ENCODE data around the gene CARMIL1. TPM values are rescaled to one million over a fixed set of nuclear protein-coding genes. Genes with fewer than 3 reads are reported as not detected.

The CARMIL1 gene
- total and polyA plus RNA-seq, 2 of the 8 experiments (the other 6 are each of a cell fraction or from before 2014, with no cell fraction given): 20.3 to 40.4 TPM

DNA sequence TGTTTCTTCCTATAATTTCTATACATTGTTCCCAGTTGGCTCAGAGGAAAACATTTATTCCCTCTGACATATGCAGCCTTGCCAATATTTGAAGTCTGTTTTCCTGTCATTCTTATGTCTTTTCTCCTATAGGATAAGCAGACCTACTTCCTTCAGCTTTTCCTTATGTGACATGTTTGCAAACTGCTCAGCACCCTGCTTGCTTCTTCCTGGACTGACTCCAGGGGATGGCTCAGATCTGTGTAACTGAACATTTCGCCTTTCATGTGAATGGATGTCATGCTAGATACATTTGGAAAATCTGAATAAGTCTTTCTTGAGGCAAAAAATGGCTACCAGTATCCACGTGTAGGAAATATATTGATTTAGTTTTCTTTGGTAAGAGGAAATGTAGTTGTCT is 113.2 kb downstream of the CARMIL1 start (continued):
- TF ChIP-seq POLR2AphosphoS5 (IDR thresholded peaks at IDR 0.05; ENCODE audit: low read depth, low read length) (no peak), CTBP2 (IDR thresholded peaks at IDR 0.05; ENCODE audit: borderline replicate concordance, insufficient read depth, insufficient read length, low read length) (no peak), KDM1A (IDR thresholded peaks at IDR 0.05; ENCODE audit: borderline replicate concordance, low read length) (no peak), RFX5 (IDR thresholded peaks at IDR 0.05; ENCODE audit: borderline replicate concordance, low read depth, low read length) (no peak), POLR2A (IDR thresholded peaks at IDR 0.05; ENCODE audit: control extremely low read depth in 1 of 2, low read depth in 2 of 2, low read length in 2 of 2) (no peak), HDAC6 (IDR thresholded peaks at IDR 0.05; ENCODE audit: low read depth, low read length) (no peak)
- TF ChIP-seq, protein P1, sequence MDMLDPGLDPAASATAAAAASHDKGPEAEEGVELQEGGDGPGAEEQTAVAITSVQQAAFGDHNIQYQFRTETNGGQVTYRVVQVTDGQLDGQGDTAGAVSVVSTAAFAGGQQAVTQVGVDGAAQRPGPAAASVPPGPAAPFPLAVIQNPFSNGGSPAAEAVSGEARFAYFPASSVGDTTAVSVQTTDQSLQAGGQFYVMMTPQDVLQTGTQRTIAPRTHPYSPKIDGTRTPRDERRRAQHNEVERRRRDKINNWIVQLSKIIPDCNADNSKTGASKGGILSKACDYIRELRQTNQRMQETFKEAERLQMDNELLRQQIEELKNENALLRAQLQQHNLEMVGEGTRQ (IDR thresholded peaks at IDR 0.05; ENCODE audit: low read length): no peak
- TF ChIP-seq, protein P2, sequence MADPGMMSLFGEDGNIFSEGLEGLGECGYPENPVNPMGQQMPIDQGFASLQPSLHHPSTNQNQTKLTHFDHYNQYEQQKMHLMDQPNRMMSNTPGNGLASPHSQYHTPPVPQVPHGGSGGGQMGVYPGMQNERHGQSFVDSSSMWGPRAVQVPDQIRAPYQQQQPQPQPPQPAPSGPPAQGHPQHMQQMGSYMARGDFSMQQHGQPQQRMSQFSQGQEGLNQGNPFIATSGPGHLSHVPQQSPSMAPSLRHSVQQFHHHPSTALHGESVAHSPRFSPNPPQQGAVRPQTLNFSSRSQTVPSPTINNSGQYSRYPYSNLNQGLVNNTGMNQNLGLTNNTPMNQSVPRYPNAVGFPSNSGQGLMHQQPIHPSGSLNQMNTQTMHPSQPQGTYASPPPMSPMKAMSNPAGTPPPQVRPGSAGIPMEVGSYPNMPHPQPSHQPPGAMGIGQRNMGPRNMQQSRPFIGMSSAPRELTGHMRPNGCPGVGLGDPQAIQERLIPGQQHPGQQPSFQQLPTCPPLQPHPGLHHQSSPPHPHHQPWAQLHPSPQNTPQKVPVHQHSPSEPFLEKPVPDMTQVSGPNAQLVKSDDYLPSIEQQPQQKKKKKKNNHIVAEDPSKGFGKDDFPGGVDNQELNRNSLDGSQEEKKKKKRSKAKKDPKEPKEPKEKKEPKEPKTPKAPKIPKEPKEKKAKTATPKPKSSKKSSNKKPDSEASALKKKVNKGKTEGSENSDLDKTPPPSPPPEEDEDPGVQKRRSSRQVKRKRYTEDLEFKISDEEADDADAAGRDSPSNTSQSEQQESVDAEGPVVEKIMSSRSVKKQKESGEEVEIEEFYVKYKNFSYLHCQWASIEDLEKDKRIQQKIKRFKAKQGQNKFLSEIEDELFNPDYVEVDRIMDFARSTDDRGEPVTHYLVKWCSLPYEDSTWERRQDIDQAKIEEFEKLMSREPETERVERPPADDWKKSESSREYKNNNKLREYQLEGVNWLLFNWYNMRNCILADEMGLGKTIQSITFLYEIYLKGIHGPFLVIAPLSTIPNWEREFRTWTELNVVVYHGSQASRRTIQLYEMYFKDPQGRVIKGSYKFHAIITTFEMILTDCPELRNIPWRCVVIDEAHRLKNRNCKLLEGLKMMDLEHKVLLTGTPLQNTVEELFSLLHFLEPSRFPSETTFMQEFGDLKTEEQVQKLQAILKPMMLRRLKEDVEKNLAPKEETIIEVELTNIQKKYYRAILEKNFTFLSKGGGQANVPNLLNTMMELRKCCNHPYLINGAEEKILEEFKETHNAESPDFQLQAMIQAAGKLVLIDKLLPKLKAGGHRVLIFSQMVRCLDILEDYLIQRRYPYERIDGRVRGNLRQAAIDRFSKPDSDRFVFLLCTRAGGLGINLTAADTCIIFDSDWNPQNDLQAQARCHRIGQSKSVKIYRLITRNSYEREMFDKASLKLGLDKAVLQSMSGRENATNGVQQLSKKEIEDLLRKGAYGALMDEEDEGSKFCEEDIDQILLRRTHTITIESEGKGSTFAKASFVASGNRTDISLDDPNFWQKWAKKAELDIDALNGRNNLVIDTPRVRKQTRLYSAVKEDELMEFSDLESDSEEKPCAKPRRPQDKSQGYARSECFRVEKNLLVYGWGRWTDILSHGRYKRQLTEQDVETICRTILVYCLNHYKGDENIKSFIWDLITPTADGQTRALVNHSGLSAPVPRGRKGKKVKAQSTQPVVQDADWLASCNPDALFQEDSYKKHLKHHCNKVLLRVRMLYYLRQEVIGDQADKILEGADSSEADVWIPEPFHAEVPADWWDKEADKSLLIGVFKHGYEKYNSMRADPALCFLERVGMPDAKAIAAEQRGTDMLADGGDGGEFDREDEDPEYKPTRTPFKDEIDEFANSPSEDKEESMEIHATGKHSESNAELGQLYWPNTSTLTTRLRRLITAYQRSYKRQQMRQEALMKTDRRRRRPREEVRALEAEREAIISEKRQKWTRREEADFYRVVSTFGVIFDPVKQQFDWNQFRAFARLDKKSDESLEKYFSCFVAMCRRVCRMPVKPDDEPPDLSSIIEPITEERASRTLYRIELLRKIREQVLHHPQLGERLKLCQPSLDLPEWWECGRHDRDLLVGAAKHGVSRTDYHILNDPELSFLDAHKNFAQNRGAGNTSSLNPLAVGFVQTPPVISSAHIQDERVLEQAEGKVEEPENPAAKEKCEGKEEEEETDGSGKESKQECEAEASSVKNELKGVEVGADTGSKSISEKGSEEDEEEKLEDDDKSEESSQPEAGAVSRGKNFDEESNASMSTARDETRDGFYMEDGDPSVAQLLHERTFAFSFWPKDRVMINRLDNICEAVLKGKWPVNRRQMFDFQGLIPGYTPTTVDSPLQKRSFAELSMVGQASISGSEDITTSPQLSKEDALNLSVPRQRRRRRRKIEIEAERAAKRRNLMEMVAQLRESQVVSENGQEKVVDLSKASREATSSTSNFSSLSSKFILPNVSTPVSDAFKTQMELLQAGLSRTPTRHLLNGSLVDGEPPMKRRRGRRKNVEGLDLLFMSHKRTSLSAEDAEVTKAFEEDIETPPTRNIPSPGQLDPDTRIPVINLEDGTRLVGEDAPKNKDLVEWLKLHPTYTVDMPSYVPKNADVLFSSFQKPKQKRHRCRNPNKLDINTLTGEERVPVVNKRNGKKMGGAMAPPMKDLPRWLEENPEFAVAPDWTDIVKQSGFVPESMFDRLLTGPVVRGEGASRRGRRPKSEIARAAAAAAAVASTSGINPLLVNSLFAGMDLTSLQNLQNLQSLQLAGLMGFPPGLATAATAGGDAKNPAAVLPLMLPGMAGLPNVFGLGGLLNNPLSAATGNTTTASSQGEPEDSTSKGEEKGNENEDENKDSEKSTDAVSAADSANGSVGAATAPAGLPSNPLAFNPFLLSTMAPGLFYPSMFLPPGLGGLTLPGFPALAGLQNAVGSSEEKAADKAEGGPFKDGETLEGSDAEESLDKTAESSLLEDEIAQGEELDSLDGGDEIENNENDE (IDR thresholded peaks at IDR 0.05; ENCODE audit: insufficient replicate concordance, low read length): no peak

Measured in H1 (cell line).